SK-N-SH treated with all-trans-retinoic acid at 6 μM for 48 hours (cell line): ENCODE results near the gene DCST2.

ENCODE experiments used
- ATAC-seq: fragments of 200-7000 bp; cut with Tn5 transposase; 3 replicates; pipeline ENCODE4 v1.9.1; 2020; ENCODE audit warnings: mild to moderate bottlenecking, moderate library complexity
- ARNTL ChIP-seq: fragments of 450-650 bp; formaldehyde crosslinking; IDR thresholded peaks from 2 replicates; pipeline ENCODE4 v1.5.0; 2020; ENCODE audit warnings: low read depth, mild to moderate bottlenecking, moderate library complexity, borderline replicate concordance
- BACH2 ChIP-seq: fragments of 250-450 bp; sonication (Bioruptor Pico); IDR thresholded peaks from 2 replicates; pipeline ENCODE4 v1.9.0; 2021; ENCODE audit warnings: mild to moderate bottlenecking, borderline replicate concordance
- CSDC2 ChIP-seq: fragments of 250-450 bp; sonication (Bioruptor Pico); IDR thresholded peaks from 2 replicates; pipeline ENCODE4 v1.5.0; 2020; ENCODE audit warnings: mild to moderate bottlenecking, moderate library complexity
- CSRNP3 ChIP-seq: fragments of 250-450 bp; sonication (Bioruptor Pico); IDR thresholded peaks from 2 replicates; pipeline ENCODE4 v1.5.1; 2021; ENCODE audit warnings: mild to moderate bottlenecking, moderate library complexity
- ESRRG ChIP-seq: fragments of 250-450 bp; sonication (Bioruptor Pico); IDR thresholded peaks from 2 replicates; pipeline ENCODE4 v1.6.1; 2021; ENCODE audit warnings: mild to moderate bottlenecking
- GLIS3 ChIP-seq: fragments of 250-450 bp; sonication (Bioruptor Pico); IDR thresholded peaks from 2 replicates; pipeline ENCODE4 v1.5.0; 2020; ENCODE audit warnings: mild to moderate bottlenecking, moderate library complexity
- ISL1 ChIP-seq: fragments of 250-450 bp; sonication (Bioruptor Pico); IDR thresholded peaks from 2 replicates; pipeline ENCODE4 v2.1.2; 2022; ENCODE audit warnings: mild to moderate bottlenecking, moderate library complexity
- OSR1 ChIP-seq: fragments of 250-450 bp; sonication (Bioruptor Pico); IDR thresholded peaks from 2 replicates; pipeline ENCODE4 v1.8.0; 2022; ENCODE audit warnings: moderate library complexity, mild to moderate bottlenecking, inconsistent platforms
- RARB ChIP-seq: fragments of 250-450 bp; sonication (Bioruptor Pico); IDR thresholded peaks from 2 replicates; pipeline ENCODE4 v1.8.0; 2021; ENCODE audit warnings: mild to moderate bottlenecking, moderate library complexity
- SNAI2 ChIP-seq: fragments of 250-450 bp; sonication (Bioruptor Pico); IDR thresholded peaks from 2 replicates; pipeline ENCODE4 v1.5.0; 2020; ENCODE audit warnings: mild to moderate bottlenecking, moderate library complexity
- TCF4 ChIP-seq: fragments of 250-450 bp; sonication (Bioruptor Pico); IDR thresholded peaks from 2 replicates; pipeline ENCODE4 v1.8.0; 2021; ENCODE audit warnings: mild to moderate bottlenecking, moderate library complexity, borderline replicate concordance
- TOX ChIP-seq: fragments of 250-450 bp; sonication (Bioruptor Pico); IDR thresholded peaks from 2 replicates; pipeline ENCODE4 v1.8.0; 2021; ENCODE audit warnings: mild to moderate bottlenecking, moderate library complexity, borderline replicate concordance
- TSHZ2 ChIP-seq: fragments of 250-450 bp; sonication (Bioruptor Pico); IDR thresholded peaks from 2 replicates; pipeline ENCODE4 v1.5.0; 2020; ENCODE audit warnings: mild to moderate bottlenecking, moderate library complexity
- ZC3H10 ChIP-seq: fragments of 250-450 bp; sonication (Bioruptor Pico); IDR thresholded peaks from 2 replicates; pipeline ENCODE4 v1.5.1; 2021; ENCODE audit warnings: mild to moderate bottlenecking, moderate library complexity
- ZFP3 ChIP-seq: fragments of 250-450 bp; sonication (Bioruptor Pico); IDR thresholded peaks from 2 replicates; pipeline ENCODE4 v1.5.0; 2020; ENCODE audit warnings: mild to moderate bottlenecking, moderate library complexity
- ZFP30 ChIP-seq: fragments of 450-650 bp; formaldehyde crosslinking; IDR thresholded peaks from 2 replicates; pipeline ENCODE4 v1.5.0; 2022; ENCODE audit warnings: mild to moderate bottlenecking, moderate library complexity
- ZNF565 ChIP-seq: fragments of 450-650 bp; formaldehyde crosslinking; conservative IDR thresholded peaks from 2 replicates; pipeline ENCODE4 v1.5.0; 2020; ENCODE audit warnings: low read depth, mild to moderate bottlenecking, moderate library complexity
- ZNF70 ChIP-seq: fragments of 450-650 bp; formaldehyde crosslinking; IDR thresholded peaks from 2 replicates; pipeline ENCODE4 v1.5.0; 2020; ENCODE audit warnings: mild to moderate bottlenecking, moderate library complexity
- ZNF8 ChIP-seq: fragments of 450-650 bp; formaldehyde crosslinking; IDR thresholded peaks from 2 replicates; pipeline ENCODE4 v1.5.0; 2020; ENCODE audit warnings: mild to moderate bottlenecking, moderate library complexity
- TF ChIP-seq, protein P1 (sequence below): fragments of 250-450 bp; sonication (Bioruptor Pico); IDR thresholded peaks from 2 replicates; pipeline ENCODE4 v1.8.0; 2020; ENCODE audit warnings: mild to moderate bottlenecking, moderate library complexity, borderline replicate concordance
- TF ChIP-seq, protein P2 (sequence below): fragments of 250-450 bp; sonication (Bioruptor Pico); IDR thresholded peaks from 2 replicates; pipeline ENCODE4 v1.5.1; 2020; ENCODE audit warnings: low read depth, mild to moderate bottlenecking, moderate library complexity

The DCST2 gene

GRCh38 chr1:155052439-155053395 is 19.1 kb upstream of the DCST2 start:
- ATAC-seq: peak; percentile 39
- no peak for TF ChIP-seq ISL1
- TF ChIP-seq OSR1 (CRISPR knock-in tag): no peak
- TF ChIP-seq TSHZ2: no peak
- TF ChIP-seq ZNF70 (CRISPR knock-in tag): no peak
- no peak for TF ChIP-seq ZFP3 (CRISPR knock-in tag)
- TF ChIP-seq ZC3H10 (CRISPR knock-in tag): no peak
- TF ChIP-seq RARB (CRISPR knock-in tag): no peak
- no peak for TF ChIP-seq TOX (CRISPR knock-in tag)
- no peak for TF ChIP-seq CSRNP3 (CRISPR knock-in tag)
- TF ChIP-seq TCF4 (CRISPR knock-in tag): no peak
- TF ChIP-seq, all 23 proteins: peak for 0

- ATAC-seq: peak; percentile 63
- TF ChIP-seq TOX (CRISPR knock-in tag) (no peak), ESRRG (CRISPR knock-in tag) (no peak), ZNF8 (CRISPR knock-in tag) (no peak), ISL1 (no peak), BACH2 (CRISPR knock-in tag) (no peak), ARNTL (CRISPR knock-in tag) (no peak), GLIS3 (CRISPR knock-in tag) (no peak)
Measured at GRCh38 chr1:155051777-155052398, 18.3 kb upstream of the DCST2 start.

DNA sequence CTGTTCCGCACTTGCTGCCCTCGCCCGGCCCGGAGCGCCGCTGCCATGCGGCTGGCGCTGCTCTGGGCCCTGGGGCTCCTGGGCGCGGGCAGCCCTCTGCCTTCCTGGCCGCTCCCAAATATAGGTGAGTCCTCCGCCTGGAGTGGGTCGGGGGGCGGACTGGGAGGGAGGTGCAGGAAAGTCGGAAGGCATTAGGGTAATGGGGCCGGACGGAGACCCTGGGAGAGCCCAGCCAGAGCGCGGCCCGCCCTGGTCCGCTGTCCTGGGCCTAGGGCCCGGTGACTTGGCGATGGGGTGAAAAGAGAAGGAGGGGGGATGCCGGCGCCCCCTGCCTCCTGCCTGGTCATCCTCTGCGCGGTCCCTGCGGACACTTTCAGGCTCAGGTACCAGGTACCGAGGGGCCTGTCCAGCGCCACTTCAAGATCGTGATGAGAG is 17.8 kb upstream of the DCST2 start:
- TF ChIP-seq BACH2 (CRISPR knock-in tag) (no peak), OSR1 (CRISPR knock-in tag) (no peak), TCF4 (CRISPR knock-in tag) (no peak), ZFP3 (CRISPR knock-in tag) (no peak), GLIS3 (CRISPR knock-in tag) (no peak), SNAI2 (CRISPR knock-in tag) (no peak), TOX (CRISPR knock-in tag) (no peak), CSDC2 (no peak), ZNF565 (no peak), ESRRG (CRISPR knock-in tag) (no peak), ISL1 (no peak), ZNF70 (CRISPR knock-in tag) (no peak), ZFP30 (no peak)
- TF ChIP-seq, protein P1, sequence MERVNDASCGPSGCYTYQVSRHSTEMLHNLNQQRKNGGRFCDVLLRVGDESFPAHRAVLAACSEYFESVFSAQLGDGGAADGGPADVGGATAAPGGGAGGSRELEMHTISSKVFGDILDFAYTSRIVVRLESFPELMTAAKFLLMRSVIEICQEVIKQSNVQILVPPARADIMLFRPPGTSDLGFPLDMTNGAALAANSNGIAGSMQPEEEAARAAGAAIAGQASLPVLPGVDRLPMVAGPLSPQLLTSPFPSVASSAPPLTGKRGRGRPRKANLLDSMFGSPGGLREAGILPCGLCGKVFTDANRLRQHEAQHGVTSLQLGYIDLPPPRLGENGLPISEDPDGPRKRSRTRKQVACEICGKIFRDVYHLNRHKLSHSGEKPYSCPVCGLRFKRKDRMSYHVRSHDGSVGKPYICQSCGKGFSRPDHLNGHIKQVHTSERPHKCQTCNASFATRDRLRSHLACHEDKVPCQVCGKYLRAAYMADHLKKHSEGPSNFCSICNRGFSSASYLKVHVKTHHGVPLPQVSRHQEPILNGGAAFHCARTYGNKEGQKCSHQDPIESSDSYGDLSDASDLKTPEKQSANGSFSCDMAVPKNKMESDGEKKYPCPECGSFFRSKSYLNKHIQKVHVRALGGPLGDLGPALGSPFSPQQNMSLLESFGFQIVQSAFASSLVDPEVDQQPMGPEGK (CRISPR knock-in tag): no peak
- TF ChIP-seq, protein P2, sequence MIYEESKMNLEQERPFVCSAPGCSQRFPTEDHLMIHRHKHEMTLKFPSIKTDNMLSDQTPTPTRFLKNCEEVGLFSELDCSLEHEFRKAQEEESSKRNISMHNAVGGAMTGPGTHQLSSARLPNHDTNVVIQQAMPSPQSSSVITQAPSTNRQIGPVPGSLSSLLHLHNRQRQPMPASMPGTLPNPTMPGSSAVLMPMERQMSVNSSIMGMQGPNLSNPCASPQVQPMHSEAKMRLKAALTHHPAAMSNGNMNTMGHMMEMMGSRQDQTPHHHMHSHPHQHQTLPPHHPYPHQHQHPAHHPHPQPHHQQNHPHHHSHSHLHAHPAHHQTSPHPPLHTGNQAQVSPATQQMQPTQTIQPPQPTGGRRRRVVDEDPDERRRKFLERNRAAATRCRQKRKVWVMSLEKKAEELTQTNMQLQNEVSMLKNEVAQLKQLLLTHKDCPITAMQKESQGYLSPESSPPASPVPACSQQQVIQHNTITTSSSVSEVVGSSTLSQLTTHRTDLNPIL: no peak
- peak; percentile 13 for ATAC-seq
